Hindlimb muscle (tissue), 1 donor: ENCODE results near the gene SIRT7. TPM values are rescaled to one million over a fixed set of nuclear protein-coding genes. Genes with fewer than 3 reads are reported as not detected.

Source experiments
- DNase-seq: peaks from one replicate; pipeline ENCODE4 v3.0.0-alpha.2; 2013
- polyA plus RNA-seq: library from polyadenylated mRNA; unstranded; fragments of 120-200 nt; gene quantifications from one replicate; pipeline ENCODE4 v1.2.1, GENCODE V29; 2013; ENCODE audit not compliant: insufficient read length

Gene SIRT7
- polyA plus RNA-seq, 1 donor: 9.3 TPM

- no peak for DNase-seq
Observed at GRCh38 chr17:81904600-81905423, 13.2 kb downstream of the SIRT7 start.

- DNase-seq: no peak
Observed at GRCh38 chr17:81903896-81904599, 13.9 kb downstream of the SIRT7 start.

- DNase-seq: no peak
Observed at GRCh38 chr17:81903415-81903831, 14.6 kb downstream of the SIRT7 start.

GRCh38 chr17:81902653-81903414, 15.1 kb downstream of the SIRT7 start:
- no peak for DNase-seq

- no peak for DNase-seq
Observed at GRCh38 chr17:81902023-81902652, 15.8 kb downstream of the SIRT7 start, which contains the start of gene NPB. NPB (plus strand) TSS chr17:81902238; CDS start chr17:81902278, 40 bp downstream.

- no peak for DNase-seq
Observed at GRCh38 chr17:81901167-81902022, 16.6 kb downstream of the SIRT7 start.

- DNase-seq: no peak
Observed at GRCh38 chr17:81900181-81900820, 17.7 kb downstream of the SIRT7 start.

GRCh38 chr17:81899514-81900166, 18.3 kb downstream of the SIRT7 start:
- DNase-seq: no peak

GRCh38 chr17:81898885-81899284, 19.1 kb downstream of the SIRT7 start:
- DNase-seq: no peak

GRCh38 chr17:81898029-81898866, 19.7 kb downstream of the SIRT7 start:
- DNase-seq: no peak

- no peak for DNase-seq
Observed at GRCh38 chr17:81895400-81895799, 22.6 kb downstream of the SIRT7 start.

- no peak for DNase-seq
Observed at GRCh38 chr17:81891303-81891552, 26.7 kb downstream of the SIRT7 start.

GRCh38 chr17:81890447-81891302, 27.3 kb downstream of the SIRT7 start:
- DNase-seq: no peak

- no peak for DNase-seq
Observed at GRCh38 chr17:81889602-81890001, 28.4 kb downstream of the SIRT7 start.

GRCh38 chr17:81888988-81889595, 28.9 kb downstream of the SIRT7 start:
- no peak for DNase-seq

GRCh38 chr17:81888105-81888987, 29.6 kb downstream of the SIRT7 start:
- DNase-seq: no peak

- DNase-seq: no peak
Observed at GRCh38 chr17:81885869-81886548, 32.0 kb downstream of the SIRT7 start.
